Measurements from ENCODE around the gene NRL.

NRL gene

GRCh38 chr14:24064856-24065255 is 49.9 kb downstream of the NRL start:
- no peak for DNase-seq

- DNase-seq = no peak
Measured at GRCh38 chr14:24064091-24064795, 50.5 kb downstream of the NRL start.

GRCh38 chr14:24063263-24063836 is 51.4 kb downstream of the NRL start:
- DNase-seq = no peak

GRCh38 chr14:24062216-24062980 is 52.4 kb downstream of the NRL start:
- DNase-seq = no peak

- DNase-seq = no peak
Measured at GRCh38 chr14:24060984-24061913, 53.5 kb downstream of the NRL start.

GRCh38 chr14:24060443-24060842 is 54.3 kb downstream of the NRL start:
- no peak for DNase-seq

GRCh38 chr14:24059841-24060388 is 54.8 kb downstream of the NRL start:
- no peak for DNase-seq

- DNase-seq = no peak
Measured at GRCh38 chr14:24058951-24059475, 55.7 kb downstream of the NRL start.

GRCh38 chr14:24058260-24058950 is 56.3 kb downstream of the NRL start:
- DNase-seq = peak; percentile 54

- DNase-seq = no peak
Measured at GRCh38 chr14:24057867-24058259, 56.9 kb downstream of the NRL start.

GRCh38 chr14:24057271-24057670 is 57.5 kb downstream of the NRL start:
- DNase-seq = no peak

GRCh38 chr14:24056800-24057184 is 58.0 kb downstream of the NRL start:
- no peak for DNase-seq

- DNase-seq = no peak
Measured at GRCh38 chr14:24055971-24056799, 58.6 kb downstream of the NRL start.

- DNase-seq = no peak
Measured at GRCh38 chr14:24054646-24055045, 60.1 kb downstream of the NRL start.

GRCh38 chr14:24054324-24054641 is 60.5 kb downstream of the NRL start:
- no peak for DNase-seq

- no peak for DNase-seq
Measured at GRCh38 chr14:24053548-24054323, 61.0 kb downstream of the NRL start.

- no peak for DNase-seq
Measured at GRCh38 chr14:24052656-24053547, 61.8 kb downstream of the NRL start.

GRCh38 chr14:24051789-24052655 is 62.7 kb downstream of the NRL start, which contains the start of gene CARMIL3:
CARMIL3 (plus strand) TSS chr14:24052009; CDS start chr14:24052154, 145 bp downstream.
- DNase-seq = peak; percentile 68
